Heart left ventricle (tissue), 16 donors: ENCODE data around the gene DDO. TPM values are rescaled to one million over a fixed set of nuclear protein-coding genes. Genes with fewer than 3 reads are reported as not detected.

ENCODE experiments used
- ATAC-seq, 4 donors: fragments of 200-7000 bp; cut with Tn5 transposase; one replicate each; pipeline ENCODE4 v1.9.1; 2020 to 2022; ENCODE audit warnings: moderate library complexity in 4 of 4, mild to moderate bottlenecking in 3 of 4, moderate number of reproducible peaks in 1 of 4
- DNase-seq, 5 donors: peaks; one replicate each; pipeline ENCODE4 v3.0.0-alpha.2; 2020
- H3K27ac ChIP-seq, 12 donors: fragments of 200-600 bp; sonication (generic) in 4 of 12; one replicate each; pipeline versions ENCODE4 v1.5.0 to v1.8.0; 2016 to 2022; ENCODE audit warnings: mild to moderate bottlenecking in 2 of 12
- H3K27me3 ChIP-seq, 9 donors: fragments of 200-600 bp; sonication (generic) in 2 of 9; one replicate each; pipeline versions ENCODE4 v1.5.1 to v1.8.0; 2016 to 2022; ENCODE audit warnings: mild to moderate bottlenecking in 3 of 9
- H3K36me3 ChIP-seq, 9 donors: fragments of 200-600 bp; sonication (generic) in 2 of 9; one replicate each; pipeline versions ENCODE4 v1.5.0 to v1.8.0; 2018 to 2022; ENCODE audit warnings: mild to moderate bottlenecking in 2 of 9
- H3K4me1 ChIP-seq, 12 donors: fragments of 200-600 bp; sonication (generic) in 4 of 12; one replicate each; pipeline versions ENCODE4 v1.5.0 to v1.8.0; 2016 to 2022; ENCODE audit warnings: mild to moderate bottlenecking in 3 of 12
- H3K4me3 ChIP-seq, 12 donors: fragments of 200-600 bp; sonication (generic) in 4 of 12; one replicate each; pipeline versions ENCODE4 v1.5.0 to v1.8.0; 2017 to 2022; ENCODE audit warnings: mild to moderate bottlenecking in 9 of 12, moderate library complexity in 4 of 12
- H3K9me3 ChIP-seq, 12 donors: fragments of 200-600 bp; sonication (generic) in 4 of 12; one replicate each; pipeline versions ENCODE4 v1.5.0 to v1.8.0; 2016 to 2022; ENCODE audit warnings: mild to moderate bottlenecking in 1 of 12
- CTCF ChIP-seq, 12 donors: fragments of 200-600 bp; sonication (generic) in 4 of 12; IDR thresholded peaks; one replicate each; pipeline versions ENCODE4 v1.5.0 to v1.8.0; 2018 to 2022; ENCODE audit warnings: antibody characterized with exemption in 12 of 12, mild to moderate bottlenecking in 5 of 12
- POLR2A ChIP-seq, 2 donors: fragments of 450-650 bp; IDR thresholded peaks; one replicate each; pipeline ENCODE4 v1.6.1; 2017; ENCODE audit warnings: antibody characterized with exemption in 2 of 2, mild to moderate bottlenecking in 2 of 2, moderate library complexity in 2 of 2
- WGBS, 4 donors: extraction: QIAGEN DNeasy Blood & Tissue Kit in 2 of 4; methylation state at CpG; one replicate each; pipeline versions ENCODE4 v1.1.5 to v1.1.7; 2013 to 2018; 5-methylcytosine and 5-hydroxymethylcytosine counted together
- intact Hi-C, 10 donors: fragments of 100-400 bp; cut with DNase I; formaldehyde crosslinking; loops; one replicate each; pipeline versions ENCODE4 v1.11.1 to v1.14.2; 2022
- polyA plus RNA-seq, 2 donors: library from polyadenylated mRNA; stranded (reverse); fragments of 200-250 nt; gene quantifications; one replicate each; pipeline ENCODE4 v1.2.3, GENCODE V29; 2013
- total RNA-seq, 9 donors: library from RNA; depleted of rRNA in 2 of 9; stranded (reverse); fragments of >200 nt in 2 of 9; fragmentation: NEBNext Ultra II Directional in 3 of 9; extraction: Animal tissue kit (Norgen Biotek cat#: 25700) in 3 of 9; gene quantifications; one replicate each; pipeline versions ENCODE4 v1.1.0 to v1.2.4, GENCODE V29; 2016 to 2023
- donor health status: ischemic (EF 13 %, LVEDD 7.1; RV severe dilation, severe dysfunction).
- donor health status: healthy with polysubstance abuse.
- donor health status: DM: no; HTN: yes; CAD: no.
- donor health status: DM: no; HTN: no; CAD: no.
- donor health status: ischemic (EF 25% LVEDD 6.9; RV normal size, moderate dysfunction).
- donor health status: ischemic (EF 25% LVEDD 5.7; RV mildly dilated, moderate dysfunction).
- donor health status: healthy.
- donor health status: DM: yes; HTN: yes; CAD: no.
- donor health status: ischemic (EF 35%, LVEDD 5.7; RV mildly dilated, moderate dysfunction).
- donor health status: nonischemic (EF 11% LVEDD 7.7; RV severe dilation, severe dysfunction).
- donor health status: DM: yes; HTN: yes; CAD: no.
- donor health status: PGD.
- donor health status: ischemic (EF 29% LVEDD 5.4; RV normal size, mild dysfunction).
- donor health status: nonischemic (EF 23%, LVEDD 6.1; RV moderate dilation, normal function).

DDO gene
- total and polyA plus RNA-seq, 11 donors = 10.9 to 32.3 (median 19.9) TPM

DNA sequence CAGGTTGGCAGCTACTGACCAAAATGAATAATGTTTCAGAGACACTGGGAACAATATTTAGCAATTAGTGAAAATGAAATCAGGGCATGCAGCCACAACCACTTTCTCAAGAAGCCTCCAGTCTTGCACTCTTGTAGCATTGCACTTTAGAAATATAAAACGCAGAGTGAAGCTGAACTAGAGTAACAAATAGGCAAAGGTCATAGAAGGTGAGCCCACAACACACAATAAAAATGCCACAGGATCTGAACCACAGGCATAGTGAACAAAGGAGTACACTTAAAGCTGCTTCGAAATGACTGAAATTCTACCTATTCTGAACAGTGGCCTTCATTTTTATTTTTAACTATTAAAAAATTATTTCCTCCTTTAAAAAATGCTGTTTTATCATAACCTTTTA, 25.0 kb downstream of the DDO start:
- ATAC-seq (no peak), DNase-seq (no peak)
- Histone ChIP-seq H3K36me3 (peaks cover 0 to 7% (median 0%) of the 10 kb centered on the region in 9 donors), H3K9me3 (no peaks in the 10 kb centered on the region), H3K27ac (peak overlapping the region in 1 of 12 donors; percentile 12), H3K27me3 (no peaks in the 10 kb centered on the region), H3K4me3 (no peak overlapping the region), H3K4me1 (peaks cover 0 to 19% (median 6%) of the 10 kb centered on the region in 12 donors)
- intact Hi-C loops = loop anchor here (2.0 to 10.0 kb wide), 12 partner anchors 212 to 866 kb away; partner anchors contain the start of gene WASF1 (in 10 of the 10)
- TF ChIP-seq CTCF (IDR thresholded peaks at IDR 0.05) (no peak), POLR2A (IDR thresholded peaks at IDR 0.05) (no peak)
- WGBS, 4 donors = 49 to 69% (median 55%) methylated on average over 2 of the region's 2 CpGs

- ATAC-seq = peak in 3 of 4 donors; percentile 7 to 57 (median 29)
- Histone ChIP-seq H3K27ac (peak overlapping the region in 1 of 12 donors; percentile 12), H3K4me3 (no peak overlapping the region), H3K27me3 (no peaks in the 10 kb centered on the region), H3K36me3 (peaks cover 0 to 7% (median 0%) of the 10 kb centered on the region in 9 donors), H3K4me1 (peaks cover 0 to 13% (median 5%) of the 10 kb centered on the region in 12 donors), H3K9me3 (no peaks in the 10 kb centered on the region)
- TF ChIP-seq CTCF (IDR thresholded peaks at IDR 0.05) (no peak), POLR2A (IDR thresholded peaks at IDR 0.05) (no peak)
- 63 to 71% (median 67%) methylated on average over 4 of the region's 4 CpGs for WGBS, 4 donors
- intact Hi-C loops = loop anchor here (2.0 to 10.0 kb wide), 12 partner anchors 211 to 865 kb away; partner anchors contain the start of gene WASF1 (in 10 of the 10)
- DNase-seq = no peak
These were observed 25.5 kb downstream of the DDO start for GRCh38 chr6:110389689-110390382.

DNA sequence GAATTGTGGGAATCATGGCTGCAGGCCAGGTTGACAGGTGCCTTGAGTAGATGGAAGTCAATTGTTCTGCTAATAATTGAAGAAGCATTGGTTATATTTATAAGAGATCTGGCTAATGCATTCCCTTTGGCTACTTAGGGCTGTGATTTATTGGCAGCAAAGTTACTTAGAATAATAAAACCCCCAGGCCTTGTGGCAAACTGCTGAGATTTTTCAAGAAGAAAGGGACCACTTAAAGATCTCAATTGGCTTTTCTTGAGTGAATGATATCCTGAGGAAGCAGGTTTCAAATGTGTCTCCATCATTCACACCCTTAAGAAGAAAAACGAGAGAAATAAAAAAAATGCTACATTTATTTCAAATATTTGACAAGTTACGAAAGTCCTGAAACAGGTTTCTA, 27.4 kb downstream of the DDO start:
- intact Hi-C loops = loop anchor here in 3 of 10 donors (5.0 to 10.0 kb wide), 3 partner anchors 683 to 863 kb away; no protein-coding TSS in a partner anchor

More for the DNA sequence above, 27.4 kb downstream of the DDO start:
- H3K27ac ChIP-seq = no peak overlapping the region
- H3K36me3 ChIP-seq = peaks cover 0 to 5% (median 0%) of the 10 kb centered on the region in 9 donors
- H3K9me3 ChIP-seq = no peaks in the 10 kb centered on the region
- no peaks in the 10 kb centered on the region for H3K27me3 ChIP-seq
- H3K4me1 ChIP-seq = peaks cover 0 to 10% (median 2%) of the 10 kb centered on the region in 12 donors
- ATAC-seq (no peak), DNase-seq (no peak)
- no peak overlapping the region for H3K4me3 ChIP-seq
- TF ChIP-seq CTCF (IDR thresholded peaks at IDR 0.05) (no peak), POLR2A (IDR thresholded peaks at IDR 0.05) (no peak)
- WGBS, 4 donors = 81 to 84% (median 83%) methylated on average over 2 of the region's 2 CpGs
